K562 (cell line): ENCODE data around the gene C4orf54. TPM values are rescaled to one million over a fixed set of nuclear protein-coding genes. Genes with fewer than 3 reads are reported as not detected.

Experiments
- CBFA2T2 ChIP-seq: fragments of 450-650 bp; conservative IDR thresholded peaks from 2 replicates; pipeline ENCODE4 v1.6.1; 2017; ENCODE audit warnings: mild to moderate bottlenecking
- CBFA2T3 ChIP-seq: fragments of 450-650 bp; IDR thresholded peaks from 2 replicates; pipeline ENCODE4 v1.6.1; 2017
- DPF2 ChIP-seq: fragments of 450-650 bp; IDR thresholded peaks from 2 replicates; pipeline ENCODE4 v1.6.1; 2016
- FOXJ2 ChIP-seq: fragments of 200-800 bp; sonication (Bioruptor generic); IDR thresholded peaks from 2 replicates; pipeline ENCODE4 v1.6.1; 2016; ENCODE audit warnings: missing genetic modification characterization, missing compliant biosample characterization
- HDAC1 ChIP-seq, 2 experiments: fragments of 450-650 bp; IDR thresholded peaks; 2 replicates each; pipeline ENCODE4 v1.6.1; 2016 to 2017; ENCODE audit warnings: inconsistent platforms in 1 of 2, mild to moderate bottlenecking in 1 of 2, moderate library complexity in 1 of 2
- HDAC2 ChIP-seq: fragments of 450-650 bp; IDR thresholded peaks from 2 replicates; pipeline ENCODE4 v1.6.1; 2016; ENCODE audit warnings: mild to moderate bottlenecking
- HNRNPL ChIP-seq: fragments of 200-400 bp; formaldehyde crosslinking; IDR thresholded peaks from 2 replicates; pipeline ENCODE4 v1.6.1; 2017; ENCODE audit warnings: low read depth, mild to moderate bottlenecking, low read length
- MEF2A ChIP-seq: IDR thresholded peaks from 2 replicates; pipeline ENCODE4 v1.6.1; 2011; ENCODE audit warnings: low read depth, mild to moderate bottlenecking, low read length, moderate library complexity; ENCODE audit not compliant: control insufficient read depth
- MEIS2 ChIP-seq: fragments of 450-650 bp; IDR thresholded peaks from 2 replicates; pipeline ENCODE4 v1.6.1; 2014; ENCODE audit warnings: mild to moderate bottlenecking; ENCODE audit not compliant: partially characterized antibody
- NCOR1 ChIP-seq: fragments of 450-650 bp; IDR thresholded peaks from 2 replicates; pipeline ENCODE4 v1.6.1; 2016; ENCODE audit warnings: mild to moderate bottlenecking, moderate library complexity
- NFIC ChIP-seq: fragments of 450-650 bp; IDR thresholded peaks from 2 replicates; pipeline ENCODE4 v1.6.1; 2017; ENCODE audit warnings: mild to moderate bottlenecking, inconsistent platforms
- NR4A1 ChIP-seq, 2 experiments: fragments of 250-450 bp in 1 of 2; fragments of 450-650 bp in 1 of 2; sonication (Bioruptor Pico) in 1 of 2; IDR thresholded peaks; 2 replicates each; pipeline versions ENCODE4 v1.4.0 to v1.6.1; 2016 to 2020; ENCODE audit warnings: mild to moderate bottlenecking in 2 of 2, missing compliant biosample characterization in 1 of 2, missing genetic modification characterization in 1 of 2, moderate library complexity in 1 of 2
- PKNOX1 ChIP-seq: fragments of 450-650 bp; IDR thresholded peaks from 2 replicates; pipeline ENCODE4 v1.6.1; 2016
- RCOR1 ChIP-seq, 2 experiments: IDR thresholded peaks; 2 replicates each; pipeline ENCODE4 v1.6.1; 2012; ENCODE audit warnings: low read depth in 2 of 2, low read length in 2 of 2, borderline replicate concordance in 1 of 2, improper control_type of control experiment in 1 of 2
- RREB1 ChIP-seq: fragments of 250-450 bp; sonication (Bioruptor Pico); IDR thresholded peaks from 2 replicates; pipeline ENCODE4 v1.4.0; 2020
- TAL1 ChIP-seq: fragments of 450-650 bp; IDR thresholded peaks from 2 replicates; pipeline ENCODE4 v1.6.1; 2016; ENCODE audit warnings: mild to moderate bottlenecking
- TEAD4 ChIP-seq, 2 experiments: sonication (generic) in 1 of 2; formaldehyde crosslinking in 1 of 2; IDR thresholded peaks; 2 replicates each; pipeline versions ENCODE4 v1.6.1 to v1.8.0; 2012 to 2022; ENCODE audit warnings: borderline replicate concordance in 1 of 2, inconsistent platforms in 1 of 2, low read length in 1 of 2, mild to moderate bottlenecking in 1 of 2, missing genetic modification reagents in 1 of 2
- UBTF ChIP-seq, 2 experiments: IDR thresholded peaks; 2 replicates each; pipeline ENCODE4 v1.6.1; 2012; ENCODE audit warnings: improper control_type of control experiment in 2 of 2, low read depth in 2 of 2, low read length in 2 of 2, borderline replicate concordance in 1 of 2
- ZNF785 ChIP-seq: fragments of 250-450 bp; sonication (Bioruptor Pico); IDR thresholded peaks from 2 replicates; pipeline ENCODE4 v1.4.0; 2020; ENCODE audit warnings: mild to moderate bottlenecking
- polyA plus RNA-seq, 8 experiments: library from polyadenylated mRNA; depleted of rRNA in 4 of 8; stranded (reverse) in 5 of 8; unstranded in 3 of 8; fragments of >200 nt; fragmentation: Nextera tagmentation in 2 of 8; fragmentation: Illumina TruSeq in 1 of 8; extraction: Ambion mirVana in 2 of 8; extraction: Trizol in 1 of 8; gene quantifications; 2 replicates each; pipeline versions ENCODE4 v1.2.1 to v1.2.3, GENCODE V29; 2011 to 2014; ENCODE audit warnings: inconsistent platforms in 1 of 8, missing spikeins in 1 of 8
- total RNA-seq, 7 experiments: library from RNA; depleted of rRNA in 6 of 7; stranded (reverse); fragments of >200 nt in 6 of 7; fragmentation: Illumina TruSeq in 2 of 7; extraction: Trizol in 2 of 7; gene quantifications; 2 replicates each; pipeline versions ENCODE4 v1.2.1 to v1.2.3, GENCODE V29; 2011 to 2021; ENCODE audit warnings: low replicate concordance in 1 of 7

The C4orf54 gene
- total and polyA plus RNA-seq, 9 of the 15 experiments (the other 6 are each of a cell fraction or from before 2014, with no cell fraction given), result not detected

GRCh38 chr4:99670409-99671073 lies 12.9 kb upstream of the C4orf54 start (continued):
- peak; percentile 57 for TF ChIP-seq MEIS2
- no peak for TF ChIP-seq UBTF (IDR thresholded peaks at IDR 0.05; ENCODE audit: borderline replicate concordance in 1 of 2, low read depth in 2 of 2, low read length in 2 of 2)
- TF ChIP-seq ZNF785 (CRISPR knock-in tag), result no peak
- peak; percentile 78 for TF ChIP-seq CBFA2T2
- TF ChIP-seq NFIC, result 0 out of 2 replicates have a peak, but pooled peaks have one; percentile 8
- TF ChIP-seq NR4A1 (CRISPR knock-in tag; IDR thresholded peaks at IDR 0.05), result no peak
- 0 out of 2 replicates have a peak, but pooled peaks have one; percentile 22 for TF ChIP-seq NR4A1 (tag; IDR thresholded peaks at IDR 0.05)
- TF ChIP-seq TEAD4 (IDR thresholded peaks at IDR 0.05; ENCODE audit: low read length), result peak; percentile 85
- no peak for TF ChIP-seq TEAD4 (CRISPR knock-in tag; IDR thresholded peaks at IDR 0.05; ENCODE audit: borderline replicate concordance)
- peak; percentile 70 for TF ChIP-seq DPF2
- TF ChIP-seq HDAC2, result peak; percentile 93
- peak; percentile 84 for TF ChIP-seq TAL1
- no peak for TF ChIP-seq RREB1 (CRISPR knock-in tag)
- peak; percentile 69 for TF ChIP-seq NCOR1
- peak; percentile 71 to 98; a peak in 3 of 4 replicates for TF ChIP-seq RCOR1 (IDR thresholded peaks at IDR 0.05; ENCODE audit: borderline replicate concordance in 1 of 2, low read depth in 2 of 2, low read length in 2 of 2)
- TF ChIP-seq HNRNPL, result no peak
- TF ChIP-seq FOXJ2 (tag), result peak; percentile 99
- peak in 1 of 2 experiments; percentile 90; a peak in 2 of 4 replicates for TF ChIP-seq HDAC1 (IDR thresholded peaks at IDR 0.05)
- TF ChIP-seq CBFA2T3, result peak; percentile 84
- 0 out of 2 replicates have a peak, but pooled peaks have one; percentile 20 for TF ChIP-seq PKNOX1
- TF ChIP-seq MEF2A, result no peak
